Large intestine (tissue), 3 donors: Measurements from ENCODE around the gene GATAD2B. TPM values are rescaled to one million over a fixed set of nuclear protein-coding genes. Genes with fewer than 3 reads are reported as not detected.

ENCODE experiments used
- DNase-seq, 2 donors: peaks; one replicate each; pipeline versions ENCODE4 v3.0.0 to v3.0.0-alpha.2; 2013
- H3K27ac ChIP-seq: one replicate; pipeline ENCODE4 v1.5.1; 2013; ENCODE audit warnings: low read length
- H3K27me3 ChIP-seq: 2 replicates; pipeline ENCODE4 v1.6.1; 2013; ENCODE audit warnings: low read length; ENCODE audit not compliant: control insufficient read depth, insufficient read depth
- H3K36me3 ChIP-seq: 2 replicates; pipeline ENCODE4 v1.6.1; 2013; ENCODE audit warnings: low read length; ENCODE audit not compliant: control insufficient read depth, insufficient read depth
- H3K4me1 ChIP-seq: one replicate; pipeline ENCODE4 v1.6.1; 2013; ENCODE audit warnings: low read length; ENCODE audit not compliant: control insufficient read depth, insufficient read depth
- H3K4me3 ChIP-seq: one replicate; pipeline ENCODE4 v1.5.1; 2013; ENCODE audit warnings: low read length
- H3K9me3 ChIP-seq: one replicate; pipeline ENCODE4 v1.6.1; 2013; ENCODE audit warnings: mild to moderate bottlenecking, low read depth, low read length, moderate library complexity; ENCODE audit not compliant: control insufficient read depth
- WGBS: methylation state at CpG from one replicate; pipeline ENCODE4 v1.1.5; 2013; ENCODE audit warnings: low lambda C conversion rate; ENCODE audit not compliant: insufficient coverage; 5-methylcytosine and 5-hydroxymethylcytosine counted together
- polyA plus RNA-seq: library from polyadenylated mRNA; unstranded; fragments of 120-200 nt; gene quantifications from one replicate; pipeline ENCODE4 v1.2.1, GENCODE V29; 2013

The GATAD2B gene
- polyA plus RNA-seq, 1 donor = 13.5 TPM

DNA sequence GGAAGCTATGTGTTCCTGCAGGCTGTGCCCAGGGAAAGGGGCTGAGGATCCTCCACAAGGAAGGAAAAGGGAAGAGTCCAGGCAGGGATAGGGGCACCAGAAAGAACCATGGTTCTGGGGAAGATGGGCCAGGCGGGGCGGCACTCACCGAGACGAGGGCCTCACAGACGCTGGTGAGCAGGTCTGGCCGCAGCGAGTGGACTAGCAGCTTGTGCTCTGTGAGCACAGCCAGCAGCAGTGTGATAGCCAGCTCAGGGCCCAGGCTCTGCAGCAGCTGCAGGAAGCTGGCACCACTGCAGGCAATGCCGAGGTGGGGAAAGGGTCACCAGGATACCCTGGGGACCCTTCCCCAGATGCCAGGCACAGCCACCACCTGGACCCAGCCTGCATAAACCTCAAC, 18.0 kb upstream of the GATAD2B start:
- Histone ChIP-seq H3K4me1 (peaks cover 10% of the 10 kb centered on the region), H3K27me3 (no peaks in the 10 kb centered on the region), H3K36me3 (peaks cover 65% of the 10 kb centered on the region), H3K27ac (no peak overlapping the region), H3K4me3 (no peak overlapping the region), H3K9me3 (no peaks in the 10 kb centered on the region)
- DNase-seq = no peak
- WGBS = no CpG with 5 or more reads among the region's 8 CpGs

DNA sequence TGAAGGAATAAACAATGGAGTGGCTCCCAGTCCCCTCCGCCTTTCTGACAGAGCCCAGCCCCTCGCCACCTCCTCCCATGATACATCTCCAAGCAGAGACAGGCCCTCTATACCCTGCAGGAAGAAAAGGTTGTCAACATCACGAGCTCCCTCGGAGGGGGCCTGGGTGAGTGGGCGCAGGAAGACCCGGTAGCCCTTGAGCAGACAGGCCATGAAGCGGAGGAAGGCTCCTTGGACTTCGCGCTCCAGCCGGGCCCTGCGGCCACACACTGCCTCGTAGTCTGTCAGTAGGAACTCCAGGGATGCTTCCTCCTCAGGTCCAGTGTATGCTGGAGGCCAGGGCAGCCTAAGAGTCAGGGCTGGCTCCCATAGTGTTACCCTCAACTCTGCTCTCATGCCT, 16.7 kb upstream of the GATAD2B start:
- H3K4me3 ChIP-seq = no peak overlapping the region
- H3K36me3 ChIP-seq = peaks cover 72% of the 10 kb centered on the region
- WGBS = no CpG with 5 or more reads among the region's 12 CpGs

GRCh38 chr1:153938996-153939395, 16.2 kb upstream of the GATAD2B start:
- WGBS = no CpG with 5 or more reads among the region's 3 CpGs
- Histone ChIP-seq H3K27me3 (no peaks in the 10 kb centered on the region), H3K4me1 (no peaks in the 10 kb centered on the region), H3K9me3 (no peaks in the 10 kb centered on the region), H3K36me3 (peaks cover 72% of the 10 kb centered on the region), H3K4me3 (no peak overlapping the region), H3K27ac (no peak overlapping the region)
- no peak for DNase-seq

More for the DNA sequence above, 16.7 kb upstream of the GATAD2B start:
- Histone ChIP-seq H3K9me3 (no peaks in the 10 kb centered on the region), H3K4me1 (peaks cover 3% of the 10 kb centered on the region), H3K27ac (no peak overlapping the region), H3K27me3 (no peaks in the 10 kb centered on the region)
- DNase-seq = no peak

DNA sequence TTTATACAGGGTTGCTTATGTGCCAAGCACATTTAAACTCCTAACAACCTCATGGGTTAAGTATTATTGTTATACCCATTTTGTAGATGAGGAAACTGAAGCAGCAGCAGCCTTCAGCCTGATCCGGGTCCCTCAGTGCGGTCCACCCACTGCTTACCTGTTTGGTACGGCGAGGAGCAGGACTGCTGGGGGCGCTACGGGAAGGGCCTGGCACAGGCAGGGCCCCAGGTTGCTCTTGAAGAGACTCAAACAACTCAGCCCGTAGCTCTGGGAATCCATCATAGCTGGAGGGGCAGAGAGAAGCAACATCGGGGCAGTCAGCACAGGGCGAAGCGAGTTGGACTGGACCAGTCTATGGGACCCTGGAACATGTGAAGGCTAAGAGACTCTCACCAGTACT, 14.6 kb upstream of the GATAD2B start:
- no peaks in the 10 kb centered on the region for H3K4me1 ChIP-seq
- no peak overlapping the region for H3K4me3 ChIP-seq
- no peaks in the 10 kb centered on the region for H3K27me3 ChIP-seq
- no peak for DNase-seq
- H3K36me3 ChIP-seq = peaks cover 74% of the 10 kb centered on the region
- no peak overlapping the region for H3K27ac ChIP-seq
- no CpG with 5 or more reads among the region's 10 CpGs for WGBS
- no peaks in the 10 kb centered on the region for H3K9me3 ChIP-seq

DNA sequence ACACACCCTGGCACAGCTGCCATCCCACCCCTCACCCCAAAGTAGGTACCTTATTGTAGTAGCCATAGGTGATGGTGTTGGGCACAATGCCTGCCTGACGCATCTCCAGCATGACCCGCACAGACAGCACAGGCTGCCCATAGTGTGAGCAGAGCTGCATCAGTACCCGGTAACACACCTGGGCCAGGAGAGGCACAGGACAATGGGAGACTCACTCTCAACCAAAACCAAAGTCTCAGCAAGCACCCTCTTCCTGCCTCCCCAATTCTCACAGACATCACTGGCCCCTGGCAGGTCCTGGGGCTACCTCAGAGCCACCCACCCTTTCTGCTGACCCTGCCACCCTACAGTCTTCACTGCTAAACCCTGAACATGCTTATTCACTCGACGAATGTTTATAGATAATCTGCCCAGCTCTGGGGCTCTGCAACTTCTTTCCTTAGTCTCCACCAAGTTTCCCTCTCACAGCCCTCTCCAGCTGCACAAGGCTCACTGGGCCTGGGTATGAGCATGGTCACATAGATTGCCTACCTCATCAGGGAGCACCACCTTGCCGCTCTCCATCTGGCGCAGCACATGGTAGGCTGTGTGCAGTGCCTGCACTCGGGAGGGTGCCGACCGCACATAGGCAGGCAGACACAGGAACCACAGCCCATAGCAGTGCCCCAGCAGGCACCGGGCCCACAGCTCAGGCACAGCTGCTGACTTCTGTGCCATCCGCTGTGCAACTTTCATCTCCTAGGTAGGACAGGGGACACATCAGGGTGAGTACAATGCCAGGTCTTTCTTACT, 13.4 kb upstream of the GATAD2B start:
- no peaks in the 10 kb centered on the region for H3K4me1 ChIP-seq
- H3K36me3 ChIP-seq = peaks cover 73% of the 10 kb centered on the region
- DNase-seq = no peak
- no peak overlapping the region for H3K4me3 ChIP-seq
- no peak overlapping the region for H3K27ac ChIP-seq
- WGBS = 100% methylated on average over 1 of the region's 12 CpGs
- no peaks in the 10 kb centered on the region for H3K9me3 ChIP-seq
- H3K27me3 ChIP-seq = no peaks in the 10 kb centered on the region

DNA sequence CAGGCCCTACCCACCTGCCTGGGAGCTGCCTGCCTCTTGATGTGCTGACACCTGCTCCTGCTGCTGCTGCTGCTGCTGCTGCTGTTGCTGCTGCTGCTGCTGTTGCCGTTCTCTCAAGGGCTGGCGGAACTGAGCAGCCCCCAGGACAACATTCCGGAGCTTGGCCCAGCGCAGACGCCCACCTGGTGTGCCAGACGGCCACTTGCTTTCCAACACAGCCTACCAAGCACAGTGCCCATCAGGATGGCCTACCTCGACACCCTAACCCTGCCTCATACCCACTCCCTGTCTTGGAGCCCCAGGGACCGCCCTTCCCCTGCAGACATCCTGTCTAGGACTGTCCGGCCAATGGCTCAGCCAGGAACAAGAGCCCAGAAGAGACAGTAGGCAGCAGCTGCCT, 12.0 kb upstream of the GATAD2B start:
- no peak overlapping the region for H3K4me3 ChIP-seq
- H3K36me3 ChIP-seq = peaks cover 72% of the 10 kb centered on the region
- DNase-seq = no peak
- H3K9me3 ChIP-seq = no peaks in the 10 kb centered on the region
- no peak overlapping the region for H3K27ac ChIP-seq
- no peaks in the 10 kb centered on the region for H3K27me3 ChIP-seq
- no CpG with 5 or more reads among the region's 9 CpGs for WGBS
- H3K4me1 ChIP-seq = no peaks in the 10 kb centered on the region

GRCh38 chr1:153933955-153934354, 11.2 kb upstream of the GATAD2B start:
- Histone ChIP-seq H3K27ac (no peak overlapping the region), H3K4me1 (no peaks in the 10 kb centered on the region), H3K4me3 (no peak overlapping the region), H3K36me3 (peaks cover 73% of the 10 kb centered on the region), H3K27me3 (no peaks in the 10 kb centered on the region), H3K9me3 (no peaks in the 10 kb centered on the region)
- 100% methylated on average over 1 of the region's 11 CpGs for WGBS
- no peak for DNase-seq

- WGBS = no CpG with 5 or more reads among the region's 14 CpGs
- H3K9me3 ChIP-seq = no peaks in the 10 kb centered on the region
- no peak overlapping the region for H3K4me3 ChIP-seq
- H3K4me1 ChIP-seq = no peaks in the 10 kb centered on the region
- H3K27me3 ChIP-seq = no peaks in the 10 kb centered on the region
- DNase-seq = no peak
- peaks cover 73% of the 10 kb centered on the region for H3K36me3 ChIP-seq
- H3K27ac ChIP-seq = no peak overlapping the region
These were observed 10.7 kb upstream of the GATAD2B start for GRCh38 chr1:153933430-153933829.

DNA sequence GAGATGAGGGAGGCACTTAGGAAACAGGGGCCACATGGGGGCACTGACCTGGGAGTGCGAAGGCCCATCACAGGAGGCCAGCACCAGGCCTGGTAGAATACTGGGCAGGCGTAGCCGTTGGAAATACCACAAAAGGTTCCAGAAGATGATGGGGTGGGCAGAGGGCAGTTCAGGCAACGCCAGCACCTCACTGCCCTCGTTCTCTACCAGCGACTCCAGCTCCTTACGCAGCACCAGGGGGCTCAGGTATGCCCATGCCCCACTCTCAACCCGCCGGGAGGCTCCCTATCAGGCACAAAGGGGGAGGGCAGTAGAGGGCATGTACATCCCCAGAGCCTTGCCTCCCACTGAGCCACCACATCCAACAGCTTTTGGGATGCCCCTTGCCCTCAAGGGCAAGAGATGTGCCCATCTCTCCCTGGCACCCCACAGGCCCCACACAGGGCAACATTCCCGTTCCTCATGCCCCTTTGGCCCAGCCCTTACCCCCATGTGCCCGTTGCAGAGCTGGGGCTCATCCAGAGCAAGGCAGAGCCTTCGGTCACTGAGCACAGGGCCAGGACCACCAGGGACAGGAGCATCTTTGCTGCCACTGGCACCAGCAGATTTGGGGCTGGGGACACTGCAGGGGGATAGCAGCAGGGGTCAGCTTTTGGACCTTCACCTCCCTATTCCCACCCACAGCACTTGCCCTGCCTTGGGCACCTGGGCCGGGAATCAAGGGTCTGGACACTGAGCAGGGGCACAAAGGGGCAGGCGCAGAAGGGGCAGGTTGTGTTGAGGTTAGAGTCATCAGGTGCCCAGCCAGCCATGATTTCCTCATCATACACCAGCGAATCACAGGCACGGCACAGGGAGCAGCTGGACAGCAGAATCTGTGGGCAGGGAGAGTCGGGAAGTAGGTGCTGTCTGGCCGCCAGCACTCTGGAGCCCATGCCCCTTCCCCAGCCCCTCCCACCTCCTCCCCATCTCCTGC, 9.7 kb upstream of the GATAD2B start:
- no peaks in the 10 kb centered on the region for H3K4me1 ChIP-seq
- WGBS = no CpG with 5 or more reads among the region's 18 CpGs
- H3K4me3 ChIP-seq = no peak overlapping the region
- DNase-seq = no peak
- H3K36me3 ChIP-seq = peaks cover 69% of the 10 kb centered on the region
- no peaks in the 10 kb centered on the region for H3K9me3 ChIP-seq
- H3K27me3 ChIP-seq = no peaks in the 10 kb centered on the region
- no peak overlapping the region for H3K27ac ChIP-seq
